Stimulated activated CD8-positive, alpha-beta memory T cell treated with anti-CD3 and anti-CD28 coated beads, Interleukin-7, amount 100 ng/mL, for 48 hours (primary cell): ENCODE data around the gene STAP1.
"Not testable (repeated sequence)": the region's sequence is repeated elsewhere in the genome, so short reads cannot be mapped to it uniquely, and the experiment has no call there.

Source experiments
- DNase-seq, 2 donors: peaks; one replicate each; pipeline ENCODE4 v3.0.0-alpha.2; 2020; ENCODE audit warnings: low read depth in 1 of 2; ENCODE audit errors: extremely low read depth in 1 of 2

Gene STAP1

DNA sequence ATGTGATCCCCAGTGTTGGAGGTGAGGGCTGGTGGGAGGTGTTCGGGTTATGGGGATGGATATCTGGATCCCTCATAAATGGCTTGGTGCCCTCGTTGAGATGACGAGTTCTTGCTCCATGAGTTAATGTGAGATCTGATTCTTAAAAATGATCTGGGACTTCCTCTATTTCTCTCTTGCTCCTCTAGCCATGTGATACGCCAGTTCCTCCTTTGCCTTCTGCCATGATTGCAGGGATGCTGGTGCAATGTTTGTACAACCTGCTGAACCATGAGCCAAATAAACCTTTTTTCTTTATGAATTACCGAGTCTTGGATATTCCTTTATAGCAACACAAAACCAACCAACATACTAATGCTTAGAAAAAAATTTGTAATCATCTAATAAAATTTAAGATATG lies 56.6 kb downstream of the STAP1 start:
- no peak for DNase-seq

DNA sequence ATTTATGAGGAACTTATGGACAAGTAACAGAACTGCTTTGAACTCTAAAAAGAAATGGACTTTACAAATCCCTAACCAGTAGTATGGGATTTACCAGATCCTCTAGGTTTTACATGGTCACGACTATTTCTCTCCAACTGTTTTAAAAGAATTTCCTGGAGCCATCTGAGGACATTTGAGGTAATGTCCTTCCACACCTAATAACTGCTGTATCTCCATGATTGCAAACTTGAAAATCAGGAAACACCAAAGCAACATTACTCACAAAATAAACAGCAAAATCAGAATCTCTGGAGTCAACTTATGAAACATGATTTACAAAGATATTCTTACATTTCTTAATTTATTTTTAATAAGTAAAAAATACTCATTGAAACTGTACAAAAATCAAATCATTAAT lies 58.0 kb downstream of the STAP1 start:
- DNase-seq: no peak

GRCh38 chr4:67624939-67625338 lies 66.4 kb downstream of the STAP1 start:
- DNase-seq: no peak

DNA sequence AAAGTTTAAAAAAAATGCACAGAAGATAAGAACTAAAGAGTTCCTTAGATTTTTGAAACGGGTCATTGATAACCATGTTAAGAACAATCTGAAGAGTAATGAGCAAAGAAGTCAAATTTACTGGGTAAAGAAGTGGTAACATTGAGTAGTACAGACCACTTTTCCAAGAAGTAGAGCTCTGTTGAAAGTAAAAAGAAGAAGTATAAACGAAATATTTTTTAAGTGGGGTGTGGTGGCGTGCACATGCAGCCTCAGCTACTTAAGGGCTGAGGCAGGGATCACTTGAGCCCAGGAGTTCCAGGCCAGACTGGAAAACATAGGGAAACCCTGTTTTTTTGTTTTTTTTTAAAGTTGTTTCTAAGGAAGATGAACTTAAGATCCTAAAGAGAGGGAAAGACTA lies 74.0 kb downstream of the STAP1 start:
- DNase-seq: no peak

DNA sequence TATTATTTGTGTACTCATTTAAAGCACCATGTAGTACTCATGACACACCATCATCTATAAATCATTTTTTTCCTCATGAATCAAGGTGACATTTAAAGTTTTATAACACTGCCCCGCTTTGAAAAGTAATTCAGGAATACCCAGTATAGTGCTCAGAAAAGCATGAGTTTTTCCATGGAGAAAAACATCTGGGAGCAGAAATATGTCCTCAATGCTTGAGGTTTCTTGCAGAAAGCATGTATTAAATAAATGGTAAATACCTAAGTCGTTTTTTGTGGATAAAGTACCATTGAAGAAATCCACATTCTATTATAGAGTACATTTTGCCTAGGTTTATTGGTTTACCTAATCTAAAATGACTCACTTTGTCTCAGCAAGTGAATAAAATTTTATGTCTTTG lies 76.2 kb downstream of the STAP1 start:
- no peak for DNase-seq

- no peak for DNase-seq
Observed at GRCh38 chr4:67635331-67635730, 76.8 kb downstream of the STAP1 start.

DNA sequence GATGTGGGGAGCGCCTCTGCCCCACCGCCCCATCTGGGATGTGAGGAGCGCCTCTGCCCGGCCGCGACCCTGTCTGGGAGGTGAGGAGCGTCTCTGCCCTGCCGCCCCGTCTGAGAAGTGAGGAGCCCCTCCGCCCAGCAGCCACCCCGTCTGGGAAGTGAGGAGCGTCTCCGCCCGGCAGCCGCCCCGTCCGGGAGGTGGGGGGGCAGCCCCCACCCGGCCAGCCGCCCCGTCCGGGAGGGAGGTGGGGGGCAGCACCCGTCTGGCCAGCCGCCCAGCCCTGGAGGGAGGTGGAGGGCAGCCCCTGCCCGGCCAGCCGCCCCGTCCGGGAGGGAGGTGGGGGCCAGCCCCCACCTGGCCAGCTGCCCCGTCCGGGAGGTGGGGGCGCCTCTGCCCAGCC lies 78.5 kb downstream of the STAP1 start:
- not testable (repeated sequence) for DNase-seq

DNA sequence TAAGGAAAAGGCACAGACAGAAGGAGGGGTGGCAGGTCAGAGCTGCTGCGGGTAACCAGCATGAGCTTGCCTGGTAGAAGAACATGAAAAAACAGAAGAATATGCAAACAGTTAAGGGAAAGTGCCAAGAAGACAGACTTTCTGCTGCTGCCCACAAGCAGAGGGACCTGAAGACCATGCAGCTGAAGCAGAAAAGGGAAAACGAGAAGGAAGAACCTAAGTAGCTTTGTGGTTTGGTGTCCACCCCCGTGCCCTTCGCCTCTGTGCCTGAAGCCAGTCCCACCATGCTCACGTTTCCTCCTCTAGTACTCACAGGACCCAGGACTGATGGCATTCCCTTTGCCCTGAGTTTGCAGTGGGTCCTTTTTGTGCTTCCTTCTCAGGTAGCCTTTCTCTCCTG lies 79.6 kb downstream of the STAP1 start:
- no peak for DNase-seq

- no peak for DNase-seq
Observed at GRCh38 chr4:67651536-67651935, 93.0 kb downstream of the STAP1 start.
